Liver (tissue), 9 donors: ENCODE measurements around the gene UCHL3. TPM values are rescaled to one million over a fixed set of nuclear protein-coding genes. Genes with fewer than 3 reads are reported as not detected.

Source experiments
- DNase-seq: peaks from one replicate; pipeline ENCODE4 v3.0.0-alpha.2; 2017; ENCODE audit warnings: low spot score
- H3K27ac ChIP-seq, 2 donors: one replicate each; pipeline ENCODE4 v1.7.0; 2013; ENCODE audit warnings: inconsistent platforms in 2 of 2, low read length in 2 of 2, control low read depth in 1 of 2, low read depth in 1 of 2, mild to moderate bottlenecking in 1 of 2
- H3K27me3 ChIP-seq, 4 donors: one replicate each; pipeline versions ENCODE4 v1.6.1 to v1.7.0; 2013; ENCODE audit warnings: low read length in 3 of 4, inconsistent platforms in 1 of 4, mild to moderate bottlenecking in 1 of 4, moderate library complexity in 1 of 4; ENCODE audit not compliant: control insufficient read depth in 4 of 4, insufficient read depth in 4 of 4
- H3K36me3 ChIP-seq, 4 donors: one replicate each; pipeline versions ENCODE4 v1.6.1 to v1.7.0; 2013; ENCODE audit warnings: low read length in 3 of 4, mild to moderate bottlenecking in 3 of 4, low read depth in 1 of 4, moderate library complexity in 1 of 4; ENCODE audit not compliant: control insufficient read depth in 4 of 4, insufficient read depth in 3 of 4
- H3K4me1 ChIP-seq, 4 donors: one replicate each; pipeline versions ENCODE4 v1.6.1 to v1.7.0; 2013; ENCODE audit warnings: low read length in 3 of 4, mild to moderate bottlenecking in 3 of 4, moderate library complexity in 1 of 4; ENCODE audit not compliant: control insufficient read depth in 4 of 4, insufficient read depth in 4 of 4
- H3K4me3 ChIP-seq, 3 donors: one replicate each; pipeline versions ENCODE4 v1.6.1 to v1.7.0; 2013; ENCODE audit warnings: low read length in 3 of 3, control low read depth in 1 of 3, low read depth in 1 of 3, mild to moderate bottlenecking in 1 of 3
- H3K9ac ChIP-seq, 2 donors: one replicate each; pipeline ENCODE4 v1.7.0; 2013; ENCODE audit warnings: low read length in 2 of 2, mild to moderate bottlenecking in 2 of 2, moderate library complexity in 2 of 2, control low read depth in 1 of 2, low read depth in 1 of 2
- H3K9me3 ChIP-seq, 4 donors: one replicate each; pipeline versions ENCODE4 v1.6.1 to v1.7.0; 2013; ENCODE audit warnings: low read length in 3 of 4; ENCODE audit not compliant: control insufficient read depth in 4 of 4
- EGR1 ChIP-seq, 2 donors: IDR thresholded peaks; 2 replicates each; pipeline ENCODE4 v1.6.1; 2016 to 2018; ENCODE audit warnings: antibody characterized with exemption in 2 of 2, low read depth in 2 of 2
- FOXA1 ChIP-seq: IDR thresholded peaks from 2 replicates; pipeline ENCODE4 v1.6.1; 2016; ENCODE audit warnings: antibody characterized with exemption
- FOXA2 ChIP-seq: IDR thresholded peaks from 2 replicates; pipeline ENCODE4 v1.6.1; 2016; ENCODE audit warnings: antibody characterized with exemption
- HNF4A ChIP-seq, 2 donors: conservative IDR thresholded peaks; 2 replicates each; pipeline ENCODE4 v1.6.1; 2016; ENCODE audit warnings: antibody characterized with exemption in 2 of 2, mild to moderate bottlenecking in 2 of 2
- HNF4G ChIP-seq: IDR thresholded peaks from 2 replicates; pipeline ENCODE4 v1.6.1; 2016; ENCODE audit warnings: antibody characterized with exemption
- JUND ChIP-seq, 2 donors: IDR thresholded peaks; 2 replicates each; pipeline ENCODE4 v1.6.1; 2016; ENCODE audit warnings: antibody characterized with exemption in 2 of 2
- NR2F2 ChIP-seq: IDR thresholded peaks from 2 replicates; pipeline ENCODE4 v1.6.1; 2016; ENCODE audit warnings: antibody characterized with exemption
- RAD21 ChIP-seq, 2 donors: IDR thresholded peaks; 2 replicates each; pipeline ENCODE4 v1.6.1; 2016; ENCODE audit warnings: antibody characterized with exemption in 2 of 2, mild to moderate bottlenecking in 2 of 2
- RXRA ChIP-seq, 2 donors: IDR thresholded peaks; 2 replicates each; pipeline ENCODE4 v1.6.1; 2017 to 2018; ENCODE audit warnings: antibody characterized with exemption in 2 of 2, mild to moderate bottlenecking in 1 of 2
- SP1 ChIP-seq: IDR thresholded peaks from 2 replicates; pipeline ENCODE4 v1.6.1; 2018; ENCODE audit warnings: antibody characterized with exemption, mild to moderate bottlenecking
- TAF1 ChIP-seq: conservative IDR thresholded peaks from 2 replicates; pipeline ENCODE4 v1.6.1; 2016; ENCODE audit warnings: antibody characterized with exemption, mild to moderate bottlenecking
- YY1 ChIP-seq: IDR thresholded peaks from 2 replicates; pipeline ENCODE4 v1.6.1; 2016; ENCODE audit warnings: antibody characterized with exemption, mild to moderate bottlenecking
- WGBS: extraction: QIAGEN DNeasy Blood & Tissue Kit; methylation state at CpG from one replicate; pipeline ENCODE4 v1.1.7; 2013; 5-methylcytosine and 5-hydroxymethylcytosine counted together
- polyA plus RNA-seq, 2 donors: library from polyadenylated mRNA; stranded (reverse) in 1 of 2; unstranded in 1 of 2; fragments of 200-250 nt in 1 of 2; fragments of >200 nt in 1 of 2; fragmentation: Nextera tagmentation in 1 of 2; extraction: Ambion mirVana in 1 of 2; gene quantifications; one replicate each; pipeline versions ENCODE4 v1.2.1 to v1.2.3, GENCODE V29; 2013 to 2015
- total RNA-seq, 2 donors: library from RNA; depleted of rRNA; stranded (reverse); fragments of >200 nt; gene quantifications; one replicate each; pipeline ENCODE4 v1.2.3, GENCODE V29; 2014
- TF ChIP-seq, protein P1 (sequence below): IDR thresholded peaks from 2 replicates; pipeline ENCODE4 v1.6.1; 2016; ENCODE audit warnings: antibody characterized with exemption
- TF ChIP-seq, protein P2 (sequence below): IDR thresholded peaks from 2 replicates; pipeline ENCODE4 v1.6.1; 2016; ENCODE audit warnings: antibody characterized with exemption
- TF ChIP-seq, protein P3 (sequence below): fragments of 150-350 bp; IDR thresholded peaks from 2 replicates; pipeline ENCODE4 v1.5.1; 2017; ENCODE audit warnings: improper control_type of control experiment, low read depth, low read length; ENCODE audit not compliant: missing input control
- TF ChIP-seq, protein P4 (sequence below): IDR thresholded peaks from 2 replicates; pipeline ENCODE4 v1.6.1; 2016; ENCODE audit warnings: antibody characterized with exemption, mild to moderate bottlenecking
- donor health status: healthy.
- donor health status: healthy.
- donor health status: healthy.
- donor health status: healthy.
- donor health status: healthy.

UCHL3 gene
- total and polyA plus RNA-seq, 4 donors: 13.1 to 55.8 (median 19.7) TPM

DNA sequence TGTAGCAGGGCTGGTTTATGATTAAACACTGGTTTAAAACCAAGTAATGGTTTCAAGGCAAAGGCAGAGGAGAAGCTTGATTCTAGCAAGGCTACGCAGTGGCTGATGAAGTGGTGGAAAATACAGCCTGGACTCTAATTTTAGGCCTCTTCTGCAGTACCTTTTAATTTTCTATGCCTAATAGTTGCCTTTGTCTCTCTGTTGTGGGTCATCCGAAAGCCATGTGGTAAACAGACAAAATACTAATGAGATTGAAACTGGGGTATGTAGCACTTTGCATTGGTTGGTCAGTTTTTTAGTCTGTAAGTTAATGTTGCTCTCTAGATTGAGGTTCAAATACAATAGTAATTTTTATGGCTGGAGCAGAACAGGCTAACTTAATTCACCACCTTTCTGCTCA, 89.9 kb downstream of the UCHL3 start:
- Histone ChIP-seq H3K9ac (no peak overlapping the region), H3K36me3 (no peaks in the 10 kb centered on the region), H3K27ac (no peak overlapping the region), H3K9me3 (no peaks in the 10 kb centered on the region), H3K4me1 (peaks cover 4 to 15% (median 12%) of the 10 kb centered on the region in 4 donors), H3K4me3 (no peak overlapping the region), H3K27me3 (no peaks in the 10 kb centered on the region)
- no peak for TF ChIP-seq RXRA (IDR thresholded peaks at IDR 0.05)
- no peak for TF ChIP-seq EGR1 (IDR thresholded peaks at IDR 0.05; ENCODE audit: low read depth in 2 of 2)
- TF ChIP-seq, protein P1, sequence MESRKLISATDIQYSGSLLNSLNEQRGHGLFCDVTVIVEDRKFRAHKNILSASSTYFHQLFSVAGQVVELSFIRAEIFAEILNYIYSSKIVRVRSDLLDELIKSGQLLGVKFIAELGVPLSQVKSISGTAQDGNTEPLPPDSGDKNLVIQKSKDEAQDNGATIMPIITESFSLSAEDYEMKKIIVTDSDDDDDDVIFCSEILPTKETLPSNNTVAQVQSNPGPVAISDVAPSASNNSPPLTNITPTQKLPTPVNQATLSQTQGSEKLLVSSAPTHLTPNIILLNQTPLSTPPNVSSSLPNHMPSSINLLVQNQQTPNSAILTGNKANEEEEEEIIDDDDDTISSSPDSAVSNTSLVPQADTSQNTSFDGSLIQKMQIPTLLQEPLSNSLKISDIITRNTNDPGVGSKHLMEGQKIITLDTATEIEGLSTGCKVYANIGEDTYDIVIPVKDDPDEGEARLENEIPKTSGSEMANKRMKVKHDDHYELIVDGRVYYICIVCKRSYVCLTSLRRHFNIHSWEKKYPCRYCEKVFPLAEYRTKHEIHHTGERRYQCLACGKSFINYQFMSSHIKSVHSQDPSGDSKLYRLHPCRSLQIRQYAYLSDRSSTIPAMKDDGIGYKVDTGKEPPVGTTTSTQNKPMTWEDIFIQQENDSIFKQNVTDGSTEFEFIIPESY: no peak
- DNase-seq: no peak
- WGBS: 96% methylated on average over 2 of the region's 2 CpGs

DNA sequence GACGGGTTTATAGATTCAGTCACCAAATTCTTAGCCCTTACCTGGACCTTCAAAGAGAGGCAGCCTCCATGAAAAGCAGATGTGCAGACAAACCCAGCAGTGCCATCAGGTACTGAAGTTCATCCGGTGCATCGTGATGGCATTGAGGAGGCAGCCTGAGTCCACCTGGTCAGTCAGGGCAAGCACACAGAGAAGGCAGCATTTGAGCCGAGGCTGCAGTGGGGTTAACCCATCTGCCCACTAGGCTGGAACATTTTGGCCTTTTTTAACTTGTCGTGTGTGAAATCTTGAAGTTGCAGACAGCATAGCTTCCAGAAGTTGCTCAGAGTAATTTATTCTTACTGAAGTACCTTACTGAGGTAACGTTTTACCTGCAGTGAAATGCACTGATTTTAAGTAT, 91.4 kb downstream of the UCHL3 start:
- H3K36me3 ChIP-seq: no peaks in the 10 kb centered on the region
- no peak for DNase-seq
- H3K9me3 ChIP-seq: no peaks in the 10 kb centered on the region
- H3K27me3 ChIP-seq: no peaks in the 10 kb centered on the region
- H3K27ac ChIP-seq: no peak overlapping the region
- WGBS: 94% methylated on average over 6 of the region's 6 CpGs
- no peak overlapping the region for H3K4me3 ChIP-seq
- no peak overlapping the region for H3K9ac ChIP-seq
- peaks cover 4 to 8% (median 6%) of the 10 kb centered on the region in 4 donors for H3K4me1 ChIP-seq
- TF ChIP-seq, protein P2, sequence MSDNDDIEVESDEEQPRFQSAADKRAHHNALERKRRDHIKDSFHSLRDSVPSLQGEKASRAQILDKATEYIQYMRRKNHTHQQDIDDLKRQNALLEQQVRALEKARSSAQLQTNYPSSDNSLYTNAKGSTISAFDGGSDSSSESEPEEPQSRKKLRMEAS: no peak
- TF ChIP-seq FOXA1 (no peak), HNF4A (conservative IDR thresholded peaks at IDR 0.05) (no peak), HNF4G (no peak), NR2F2 (no peak), JUND (IDR thresholded peaks at IDR 0.05) (no peak), SP1 (no peak), RXRA (IDR thresholded peaks at IDR 0.05) (no peak), RAD21 (IDR thresholded peaks at IDR 0.05) (no peak), FOXA2 (no peak), EGR1 (IDR thresholded peaks at IDR 0.05; ENCODE audit: low read depth in 2 of 2) (no peak), TAF1 (no peak), YY1 (no peak)
- TF ChIP-seq, protein P1: no peak
- TF ChIP-seq, protein P3, sequence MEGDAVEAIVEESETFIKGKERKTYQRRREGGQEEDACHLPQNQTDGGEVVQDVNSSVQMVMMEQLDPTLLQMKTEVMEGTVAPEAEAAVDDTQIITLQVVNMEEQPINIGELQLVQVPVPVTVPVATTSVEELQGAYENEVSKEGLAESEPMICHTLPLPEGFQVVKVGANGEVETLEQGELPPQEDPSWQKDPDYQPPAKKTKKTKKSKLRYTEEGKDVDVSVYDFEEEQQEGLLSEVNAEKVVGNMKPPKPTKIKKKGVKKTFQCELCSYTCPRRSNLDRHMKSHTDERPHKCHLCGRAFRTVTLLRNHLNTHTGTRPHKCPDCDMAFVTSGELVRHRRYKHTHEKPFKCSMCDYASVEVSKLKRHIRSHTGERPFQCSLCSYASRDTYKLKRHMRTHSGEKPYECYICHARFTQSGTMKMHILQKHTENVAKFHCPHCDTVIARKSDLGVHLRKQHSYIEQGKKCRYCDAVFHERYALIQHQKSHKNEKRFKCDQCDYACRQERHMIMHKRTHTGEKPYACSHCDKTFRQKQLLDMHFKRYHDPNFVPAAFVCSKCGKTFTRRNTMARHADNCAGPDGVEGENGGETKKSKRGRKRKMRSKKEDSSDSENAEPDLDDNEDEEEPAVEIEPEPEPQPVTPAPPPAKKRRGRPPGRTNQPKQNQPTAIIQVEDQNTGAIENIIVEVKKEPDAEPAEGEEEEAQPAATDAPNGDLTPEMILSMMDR: no peak
- TF ChIP-seq, protein P4, sequence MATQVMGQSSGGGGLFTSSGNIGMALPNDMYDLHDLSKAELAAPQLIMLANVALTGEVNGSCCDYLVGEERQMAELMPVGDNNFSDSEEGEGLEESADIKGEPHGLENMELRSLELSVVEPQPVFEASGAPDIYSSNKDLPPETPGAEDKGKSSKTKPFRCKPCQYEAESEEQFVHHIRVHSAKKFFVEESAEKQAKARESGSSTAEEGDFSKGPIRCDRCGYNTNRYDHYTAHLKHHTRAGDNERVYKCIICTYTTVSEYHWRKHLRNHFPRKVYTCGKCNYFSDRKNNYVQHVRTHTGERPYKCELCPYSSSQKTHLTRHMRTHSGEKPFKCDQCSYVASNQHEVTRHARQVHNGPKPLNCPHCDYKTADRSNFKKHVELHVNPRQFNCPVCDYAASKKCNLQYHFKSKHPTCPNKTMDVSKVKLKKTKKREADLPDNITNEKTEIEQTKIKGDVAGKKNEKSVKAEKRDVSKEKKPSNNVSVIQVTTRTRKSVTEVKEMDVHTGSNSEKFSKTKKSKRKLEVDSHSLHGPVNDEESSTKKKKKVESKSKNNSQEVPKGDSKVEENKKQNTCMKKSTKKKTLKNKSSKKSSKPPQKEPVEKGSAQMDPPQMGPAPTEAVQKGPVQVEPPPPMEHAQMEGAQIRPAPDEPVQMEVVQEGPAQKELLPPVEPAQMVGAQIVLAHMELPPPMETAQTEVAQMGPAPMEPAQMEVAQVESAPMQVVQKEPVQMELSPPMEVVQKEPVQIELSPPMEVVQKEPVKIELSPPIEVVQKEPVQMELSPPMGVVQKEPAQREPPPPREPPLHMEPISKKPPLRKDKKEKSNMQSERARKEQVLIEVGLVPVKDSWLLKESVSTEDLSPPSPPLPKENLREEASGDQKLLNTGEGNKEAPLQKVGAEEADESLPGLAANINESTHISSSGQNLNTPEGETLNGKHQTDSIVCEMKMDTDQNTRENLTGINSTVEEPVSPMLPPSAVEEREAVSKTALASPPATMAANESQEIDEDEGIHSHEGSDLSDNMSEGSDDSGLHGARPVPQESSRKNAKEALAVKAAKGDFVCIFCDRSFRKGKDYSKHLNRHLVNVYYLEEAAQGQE: no peak
